GM21723 (cell line): ENCODE results near the gene PEX3.

Experiments
- ATAC-seq: cut with Tn5 transposase; IDR thresholded peaks from one replicate; pipeline ENCODE4 v1.9.1; 2021; ENCODE audit warnings: mild to moderate bottlenecking, moderate library complexity; ENCODE audit not compliant: unreplicated experiment

The PEX3 gene

DNA sequence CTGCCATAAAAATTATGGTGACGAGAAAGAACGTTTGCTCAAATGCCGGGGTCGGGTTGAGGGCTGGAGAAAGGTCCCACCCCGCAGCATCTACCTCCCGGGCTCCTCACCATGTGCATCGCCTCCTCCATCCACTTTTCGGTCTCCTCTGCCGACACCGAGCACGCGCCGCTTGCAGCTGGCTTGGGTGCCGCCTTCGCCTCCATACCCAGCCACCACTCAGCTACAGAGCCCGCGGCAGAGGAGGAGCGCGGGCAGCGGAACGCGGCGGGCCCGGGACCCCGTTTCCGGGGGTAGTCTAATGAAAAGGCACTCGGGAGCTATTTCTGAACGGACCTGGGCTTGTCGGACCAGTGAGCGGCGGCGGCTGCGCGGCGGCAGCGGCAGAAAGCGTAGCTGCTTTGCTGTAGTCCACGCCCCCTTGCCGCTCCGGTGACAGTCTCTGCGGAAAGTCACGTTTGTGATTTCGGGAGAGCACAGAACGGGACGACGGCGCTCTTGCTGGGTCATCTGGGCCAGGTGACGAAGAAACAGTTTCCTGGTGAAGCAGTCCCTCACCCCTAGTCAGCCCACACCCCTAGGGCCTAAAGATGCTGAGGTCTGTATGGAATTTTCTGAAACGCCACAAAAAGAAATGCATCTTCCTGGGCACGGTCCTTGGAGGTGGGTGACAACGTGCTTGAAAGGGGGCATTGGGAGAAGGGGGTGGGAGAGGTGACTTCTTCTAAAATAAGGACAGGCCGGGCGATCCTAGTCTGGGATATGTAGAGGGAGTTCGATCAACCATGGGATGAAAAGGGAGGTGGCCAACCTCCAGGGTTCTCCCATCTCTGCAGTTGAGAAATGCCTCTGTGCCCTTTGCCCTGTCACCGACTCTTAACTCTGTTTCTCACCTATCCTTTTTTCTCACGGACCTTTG lies at the start of gene PEX3, which contains the start of gene ADAT2:
PEX3 (plus strand) TSS at position 353 of the 919 bp plus-strand sequence; CDS start at position 591, 238 bp downstream.
ADAT2 (minus strand) TSS at position 243 of the 919 bp plus-strand sequence; CDS start at position 206, 37 bp downstream.
- ATAC-seq: peak; percentile 97

DNA sequence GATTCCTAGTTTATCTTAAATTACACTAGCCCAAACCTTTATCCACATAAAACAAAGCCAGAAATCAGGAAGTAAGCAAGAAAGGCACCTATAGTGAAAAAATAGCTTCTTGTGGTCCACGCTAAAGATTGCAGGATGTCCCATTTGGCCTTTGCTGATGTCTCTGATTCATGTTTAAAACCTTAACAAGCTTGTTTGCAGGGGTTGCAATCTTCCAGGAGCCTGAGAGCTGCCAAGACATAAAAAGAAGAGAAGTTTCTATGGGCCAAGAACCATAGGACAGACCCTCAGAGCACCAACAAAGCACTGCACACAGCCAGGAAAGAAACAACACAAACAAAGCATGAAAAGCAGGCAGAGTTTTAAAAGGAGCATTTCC lies 49.5 kb upstream of the PEX3 start:
- no peak for ATAC-seq

- ATAC-seq: no peak
Measured at GRCh38 chr6:143401636-143402370, 48.8 kb upstream of the PEX3 start.

- no peak for ATAC-seq
Measured at GRCh38 chr6:143402721-143403336, 47.8 kb upstream of the PEX3 start.

GRCh38 chr6:143405373-143406154 lies 45.0 kb upstream of the PEX3 start:
- ATAC-seq: no peak

DNA sequence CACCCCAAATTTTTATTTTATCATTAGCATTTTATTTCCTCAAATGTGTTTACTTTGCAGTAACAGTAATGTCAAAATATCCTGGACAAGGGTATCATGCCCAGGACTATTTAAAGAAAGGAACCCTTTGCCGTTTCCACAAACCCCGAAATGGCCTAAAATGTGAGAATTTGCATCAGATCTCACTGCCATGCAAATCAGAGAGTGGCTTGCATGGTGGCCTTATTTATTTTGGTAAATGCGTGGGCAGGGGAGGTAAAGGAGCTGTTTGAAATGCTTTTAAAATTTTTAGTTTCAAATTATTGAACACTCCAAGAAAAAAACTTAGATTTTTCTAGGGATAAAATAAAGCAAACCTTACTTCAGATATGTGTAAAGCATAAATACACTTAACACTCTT lies 43.9 kb upstream of the PEX3 start:
- peak; percentile 77 for ATAC-seq

DNA sequence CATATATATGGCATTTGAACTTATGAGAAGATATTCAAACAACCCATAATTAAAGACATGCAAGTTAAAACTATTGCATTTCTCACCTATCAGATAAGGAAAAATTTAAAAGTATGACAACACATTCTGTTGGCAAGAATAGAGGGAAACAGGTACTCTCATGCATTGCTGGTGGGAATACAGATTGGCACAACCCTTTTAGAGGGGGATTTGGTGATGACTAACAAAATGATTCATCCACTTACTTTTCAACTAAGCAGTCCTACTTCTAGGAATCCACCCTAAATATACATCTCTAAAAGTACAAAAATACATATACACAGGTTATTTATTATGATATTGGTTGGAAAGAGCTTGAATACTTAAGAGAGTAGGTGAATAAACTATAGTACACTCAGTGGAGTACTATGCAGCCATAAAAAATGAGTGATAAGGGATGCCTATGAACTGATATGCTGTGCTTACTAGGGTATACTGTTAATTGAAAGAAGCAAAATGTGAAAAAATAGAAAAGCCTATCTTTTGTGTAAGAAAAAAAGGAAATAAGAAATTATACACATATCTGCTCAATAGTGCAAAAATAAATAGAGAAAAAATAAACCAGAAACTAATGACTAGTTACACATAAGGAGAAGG lies 42.3 kb upstream of the PEX3 start:
- no peak for ATAC-seq

GRCh38 chr6:143408787-143409162 lies 41.8 kb upstream of the PEX3 start:
- ATAC-seq: no peak

DNA sequence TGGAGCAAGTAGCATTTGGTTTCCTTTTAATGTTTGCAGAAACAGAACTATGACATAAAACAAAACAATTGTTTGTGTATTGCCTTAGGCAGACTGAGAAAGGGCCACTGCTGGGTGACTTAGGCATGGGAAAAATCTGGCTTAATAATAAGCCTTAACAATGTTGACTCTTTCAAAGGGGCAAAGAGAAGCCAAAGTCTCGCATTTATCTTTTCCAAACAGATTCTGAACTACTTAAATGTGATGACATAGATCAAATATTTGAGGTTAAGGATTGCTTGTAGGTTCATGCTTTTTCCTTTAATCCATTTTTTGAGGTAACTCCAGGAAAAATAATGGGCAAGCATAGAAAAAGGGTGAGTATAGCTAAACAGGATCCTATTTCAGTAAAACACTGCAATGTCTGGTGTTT lies 39.7 kb upstream of the PEX3 start:
- ATAC-seq: no peak

DNA sequence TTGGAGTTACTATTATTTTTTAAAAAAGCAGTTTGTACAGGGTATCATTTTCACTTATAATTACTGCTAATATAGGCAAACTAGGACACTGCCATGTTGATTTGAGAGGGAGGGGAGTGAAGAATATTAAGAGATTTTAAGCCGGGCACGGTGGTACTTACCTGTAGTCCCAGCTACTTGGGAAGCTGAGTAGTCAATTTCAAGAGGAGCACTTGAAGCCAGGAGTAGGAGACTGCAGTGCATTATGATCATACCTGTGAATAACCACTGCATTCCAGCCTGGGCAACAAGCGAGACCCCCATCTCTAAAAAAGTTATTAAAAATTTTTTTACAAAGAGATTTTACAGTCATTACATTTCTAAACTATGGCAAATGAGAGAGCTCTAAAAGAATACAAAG lies 35.8 kb upstream of the PEX3 start:
- ATAC-seq: no peak

DNA sequence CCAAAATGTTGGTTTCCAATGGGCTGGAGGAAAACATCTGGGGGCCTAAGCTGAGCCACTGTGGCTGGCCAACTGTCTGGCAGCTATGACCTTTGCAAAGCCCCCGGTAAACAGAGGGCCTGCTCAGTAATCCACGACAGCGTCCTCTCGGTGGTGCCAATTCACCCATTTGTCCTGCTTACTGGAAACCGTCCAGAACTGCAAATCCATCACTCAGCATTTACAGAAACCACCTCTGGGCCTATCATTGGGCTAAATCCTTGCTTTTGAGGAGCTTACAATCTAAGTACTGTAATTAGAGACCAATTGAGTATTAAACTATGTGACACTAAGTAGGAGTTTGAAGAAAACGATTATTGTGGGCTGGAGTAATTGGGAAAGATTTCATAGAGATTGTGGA lies 31.1 kb upstream of the PEX3 start:
- ATAC-seq: no peak

- no peak for ATAC-seq
Measured at GRCh38 chr6:143426026-143426425, 24.6 kb upstream of the PEX3 start.

GRCh38 chr6:143427109-143427817 lies 23.3 kb upstream of the PEX3 start:
- peak; percentile 99 for ATAC-seq

- no peak for ATAC-seq
Measured at GRCh38 chr6:143429970-143430369, 20.6 kb upstream of the PEX3 start.

GRCh38 chr6:143431226-143431625 lies 19.4 kb upstream of the PEX3 start:
- ATAC-seq: no peak

DNA sequence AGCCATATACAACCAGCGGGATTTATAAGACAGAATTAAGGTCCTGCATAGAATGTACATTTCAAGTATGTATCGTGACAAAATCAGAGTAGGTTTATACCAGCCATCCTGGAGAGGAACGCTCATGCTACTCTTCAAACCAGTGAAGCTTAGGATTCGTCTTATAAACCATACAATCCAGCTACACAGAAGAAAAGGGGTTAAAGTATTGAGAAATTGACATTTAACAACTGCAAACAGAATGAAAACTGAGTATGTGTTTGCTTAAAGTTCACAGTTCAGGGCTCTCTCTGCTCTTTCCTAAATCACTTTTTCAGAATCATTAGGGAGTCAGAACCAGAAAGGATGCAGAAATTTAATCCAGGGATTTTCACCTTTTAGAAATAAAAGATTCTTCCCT lies 18.0 kb upstream of the PEX3 start:
- no peak for ATAC-seq

DNA sequence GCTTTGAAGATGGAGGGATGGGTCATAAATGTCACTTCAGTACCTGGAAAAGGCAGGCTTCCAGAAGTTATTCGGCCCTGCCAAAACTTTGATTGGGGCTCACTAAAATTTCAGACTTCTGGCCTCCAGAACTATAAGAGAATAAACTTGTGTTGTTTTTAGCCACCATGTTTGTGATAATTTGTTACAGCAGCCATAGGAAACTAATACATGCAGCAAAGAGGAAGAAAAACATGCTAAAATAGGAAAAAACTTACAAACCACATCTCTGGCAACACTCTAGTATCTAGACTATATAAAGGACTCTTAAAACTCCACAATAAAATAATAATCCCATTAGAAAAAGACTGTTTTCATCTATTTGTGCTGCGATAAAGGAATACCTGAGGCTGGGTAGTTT lies 9.6 kb upstream of the PEX3 start:
- no peak for ATAC-seq

DNA sequence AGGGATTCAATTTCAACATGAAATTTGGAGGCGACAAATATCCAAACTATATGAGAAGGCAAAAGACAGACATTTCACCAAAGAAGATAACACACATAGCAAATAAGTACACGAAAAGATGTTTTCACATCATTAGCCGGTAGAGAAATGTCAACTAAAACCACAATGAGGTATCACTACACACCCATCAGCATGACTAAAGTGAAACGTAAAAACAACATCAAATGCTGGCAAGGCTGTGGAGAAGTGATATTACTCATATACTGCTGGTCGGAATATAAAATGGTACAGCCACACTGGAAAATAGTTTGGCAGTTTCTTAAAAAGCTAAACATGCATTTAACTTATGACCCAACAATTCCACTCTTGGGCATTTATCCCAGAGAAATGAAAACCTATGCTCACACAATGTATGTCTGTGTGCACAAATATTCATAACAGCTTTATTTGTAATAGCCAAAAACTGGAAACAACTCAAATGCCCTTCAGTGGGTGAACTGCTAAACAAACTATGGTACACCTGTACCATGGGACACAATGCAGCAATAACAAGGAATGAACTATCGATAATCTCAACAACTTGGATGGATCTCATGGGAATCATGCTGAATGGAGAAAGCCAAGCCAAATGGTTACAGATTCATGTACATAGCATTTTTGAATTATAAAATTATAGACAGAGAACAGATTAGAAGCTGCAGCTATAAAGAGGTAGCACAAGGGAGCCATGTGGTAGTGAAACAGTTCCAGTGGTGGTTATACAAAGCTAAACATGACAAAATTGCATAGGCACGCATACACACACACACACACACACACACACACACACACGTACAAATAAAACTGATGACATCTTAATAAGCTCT lies 8.7 kb upstream of the PEX3 start:
- no peak for ATAC-seq

GRCh38 chr6:143443096-143443495 lies 7.5 kb upstream of the PEX3 start:
- ATAC-seq: no peak
